ENCODE measurements around the gene IL3RA. TPM values are rescaled to one million over a fixed set of nuclear protein-coding genes. Genes with fewer than 3 reads are reported as not detected.
"Not testable (repeated sequence)": the region's sequence is repeated elsewhere in the genome, so short reads cannot be mapped to it uniquely, and the experiment has no call there.

IL3RA gene
- total and polyA plus RNA-seq, 8 donors, result 2.4 to 10.1 (median 4.5) TPM; not detected in 1

DNA sequence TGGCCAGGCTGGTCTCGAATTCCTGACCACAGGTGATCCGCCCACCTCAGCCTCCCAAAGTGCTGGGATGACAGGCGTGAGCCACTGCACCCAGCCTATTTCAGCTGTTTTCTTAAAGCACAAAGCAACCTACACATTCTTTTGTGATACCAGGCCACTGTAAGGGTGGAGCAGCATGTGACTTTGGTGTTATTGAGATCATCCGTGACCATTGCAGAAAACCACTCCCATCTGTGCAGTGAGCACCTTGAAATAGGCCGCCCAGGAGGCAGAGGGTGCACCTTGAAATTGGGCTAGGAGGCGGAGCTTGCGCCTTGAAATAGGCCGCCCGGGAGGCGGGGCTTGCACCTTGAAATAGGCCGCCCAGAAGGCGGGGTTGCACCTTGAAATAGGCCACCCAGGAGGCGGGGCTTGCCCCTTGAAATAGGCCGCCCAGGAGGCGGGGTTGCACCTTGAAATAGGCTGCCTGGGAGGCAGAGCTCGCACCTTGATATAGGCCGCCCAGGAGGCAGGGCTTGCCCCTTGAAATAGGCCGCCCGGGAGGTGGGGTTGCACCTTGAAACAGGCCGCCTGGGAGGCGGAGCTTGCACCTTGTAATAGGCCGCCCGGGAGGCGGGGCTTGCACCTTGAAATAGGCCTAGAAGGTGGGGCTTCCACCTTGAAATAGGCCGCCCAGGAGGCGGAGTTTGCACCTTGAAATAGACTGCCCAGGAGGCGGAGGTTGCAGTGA, 64.3 kb downstream of the IL3RA start:
- H3K36me3 ChIP-seq, result peaks cover 28 to 91% (median 75%) of the 10 kb centered on the region in 4 donors

DNA sequence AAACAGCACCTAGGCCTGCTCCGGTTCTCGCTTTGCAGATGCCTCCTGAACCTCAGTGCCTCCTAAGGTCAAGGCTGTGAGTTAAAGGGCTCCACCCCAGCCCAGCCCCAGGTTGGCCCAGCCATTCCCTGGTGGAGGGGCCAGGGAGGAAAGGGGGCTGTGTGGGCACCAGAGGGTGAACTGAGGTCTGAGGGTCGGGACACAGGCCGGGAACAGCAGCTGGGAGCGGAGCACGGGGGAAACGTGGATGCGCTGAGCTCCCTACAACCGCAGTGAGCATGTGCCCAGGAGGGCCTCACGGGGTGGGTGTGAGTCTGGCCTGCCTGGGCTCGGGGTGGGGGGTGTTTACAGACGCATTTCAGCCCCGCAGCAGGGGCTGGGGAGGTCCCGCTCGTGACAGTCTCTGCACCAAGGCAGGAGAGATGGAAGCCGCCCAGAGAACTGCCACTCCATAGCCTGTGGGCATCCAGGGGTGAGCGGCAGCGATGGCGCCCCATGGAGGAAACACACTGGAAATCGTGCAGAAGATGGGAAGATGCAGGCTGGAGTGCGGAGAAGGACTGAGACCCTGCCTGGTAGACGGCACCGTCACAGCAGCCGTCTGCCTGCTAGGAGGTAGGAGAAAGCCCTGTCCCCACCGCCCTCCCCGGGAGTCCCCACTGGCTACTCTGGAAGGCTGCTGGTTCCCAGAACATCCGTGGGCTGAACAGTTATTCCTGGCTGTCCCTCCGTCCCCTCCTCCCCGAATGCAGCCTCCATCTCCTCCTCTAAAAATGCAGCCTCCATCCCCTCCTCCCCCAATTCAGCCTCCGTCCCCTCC, 65.2 kb downstream of the IL3RA start:
- Histone ChIP-seq H3K27me3 (no peaks in the 10 kb centered on the region), H3K4me1 (no peaks in the 10 kb centered on the region), H3K4me3 (no peak overlapping the region), H3K36me3 (peaks cover 37 to 93% (median 78%) of the 10 kb centered on the region in 4 donors), H3K27ac (no peak overlapping the region), H3K9me3 (no peaks in the 10 kb centered on the region)
- intact Hi-C loops (cut with DNase I; ENCODE audit: low total_unique reads), result no loop called here
- no peak for DNase-seq
- TF ChIP-seq POLR2A (IDR thresholded peaks at IDR 0.05) (no peak), EP300 (IDR thresholded peaks at IDR 0.05) (no peak), POLR2AphosphoS5 (IDR thresholded peaks at IDR 0.05) (no peak)
- TF ChIP-seq, protein P1, sequence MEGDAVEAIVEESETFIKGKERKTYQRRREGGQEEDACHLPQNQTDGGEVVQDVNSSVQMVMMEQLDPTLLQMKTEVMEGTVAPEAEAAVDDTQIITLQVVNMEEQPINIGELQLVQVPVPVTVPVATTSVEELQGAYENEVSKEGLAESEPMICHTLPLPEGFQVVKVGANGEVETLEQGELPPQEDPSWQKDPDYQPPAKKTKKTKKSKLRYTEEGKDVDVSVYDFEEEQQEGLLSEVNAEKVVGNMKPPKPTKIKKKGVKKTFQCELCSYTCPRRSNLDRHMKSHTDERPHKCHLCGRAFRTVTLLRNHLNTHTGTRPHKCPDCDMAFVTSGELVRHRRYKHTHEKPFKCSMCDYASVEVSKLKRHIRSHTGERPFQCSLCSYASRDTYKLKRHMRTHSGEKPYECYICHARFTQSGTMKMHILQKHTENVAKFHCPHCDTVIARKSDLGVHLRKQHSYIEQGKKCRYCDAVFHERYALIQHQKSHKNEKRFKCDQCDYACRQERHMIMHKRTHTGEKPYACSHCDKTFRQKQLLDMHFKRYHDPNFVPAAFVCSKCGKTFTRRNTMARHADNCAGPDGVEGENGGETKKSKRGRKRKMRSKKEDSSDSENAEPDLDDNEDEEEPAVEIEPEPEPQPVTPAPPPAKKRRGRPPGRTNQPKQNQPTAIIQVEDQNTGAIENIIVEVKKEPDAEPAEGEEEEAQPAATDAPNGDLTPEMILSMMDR (IDR thresholded peaks at IDR 0.05), result no peak
- 92 to 94% (median 93%) methylated on average over 30 of the region's 30 CpGs for WGBS, 5 donors

More for the DNA sequence above, 64.3 kb downstream of the IL3RA start:
- TF ChIP-seq EP300 (IDR thresholded peaks at IDR 0.05) (no peak), POLR2AphosphoS5 (IDR thresholded peaks at IDR 0.05) (no peak), POLR2A (IDR thresholded peaks at IDR 0.05) (no peak)
- TF ChIP-seq, protein P1 (IDR thresholded peaks at IDR 0.05), result no peak
- intact Hi-C loops (cut with DNase I; ENCODE audit: low total_unique reads), result no loop called here
- 69 to 88% (median 81%) methylated on average over 21 to 27 of the region's 27 CpGs for WGBS, 5 donors
- H3K4me1 ChIP-seq, result no peaks in the 10 kb centered on the region
- no peak overlapping the region for H3K27ac ChIP-seq
- H3K4me3 ChIP-seq, result no peak overlapping the region
- H3K27me3 ChIP-seq, result no peaks in the 10 kb centered on the region
- DNase-seq, result peak in 1 of 2 donors; percentile 53
- H3K9me3 ChIP-seq, result no peaks in the 10 kb centered on the region

DNA sequence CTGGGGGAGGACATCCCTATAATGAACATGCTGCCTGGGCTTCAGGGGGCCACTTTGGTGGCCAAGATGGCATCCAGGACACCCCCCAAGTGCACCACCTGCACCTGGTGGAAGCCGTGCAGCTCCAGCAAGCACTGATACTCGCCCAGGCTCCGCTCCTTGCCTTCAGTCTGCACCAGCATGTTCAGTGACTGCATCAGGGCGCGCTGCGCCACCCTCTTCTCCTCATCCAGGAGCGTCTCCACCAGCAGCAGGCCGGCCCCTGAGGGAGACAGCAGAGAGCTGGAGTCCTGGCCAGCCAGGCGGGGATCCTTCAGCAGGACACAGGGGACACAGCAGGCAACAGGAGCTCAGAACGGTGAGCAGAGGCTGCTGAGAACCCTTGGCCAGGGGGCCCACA, 66.6 kb downstream of the IL3RA start:
- H3K4me1 ChIP-seq, result no peaks in the 10 kb centered on the region
- 98 to 100% (median 100%) methylated on average over 2 to 10 of the region's 10 CpGs for WGBS, 5 donors
- DNase-seq, result no peak
- no peaks in the 10 kb centered on the region for H3K27me3 ChIP-seq
- no peaks in the 10 kb centered on the region for H3K9me3 ChIP-seq
- intact Hi-C loops (cut with DNase I; ENCODE audit: low total_unique reads), result no loop called here
- peaks cover 42 to 94% (median 81%) of the 10 kb centered on the region in 4 donors for H3K36me3 ChIP-seq
- H3K27ac ChIP-seq, result no peak overlapping the region
- no peak for TF ChIP-seq EP300 (IDR thresholded peaks at IDR 0.05)
- no peak overlapping the region for H3K4me3 ChIP-seq

DNA sequence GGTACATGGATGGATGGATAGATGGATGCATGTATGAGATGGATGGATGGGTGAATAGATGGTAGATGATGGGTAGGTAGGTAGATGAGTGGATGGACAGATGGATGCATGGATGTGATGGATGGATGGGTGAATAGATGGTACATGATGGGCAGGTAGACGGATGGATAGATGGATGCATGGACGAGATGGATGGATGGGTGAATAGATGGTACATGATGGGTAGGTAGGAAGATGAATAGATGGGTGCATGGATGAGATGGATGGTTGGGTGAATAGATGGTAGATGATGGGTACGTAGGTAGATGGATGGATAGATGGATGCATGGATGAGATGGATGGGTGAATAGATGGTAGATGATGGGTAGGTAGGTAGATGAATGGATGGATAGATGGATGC, 67.3 kb downstream of the IL3RA start:
- H3K27me3 ChIP-seq; H3K4me3 ChIP-seq; DNase-seq; H3K4me1 ChIP-seq; H3K9me3 ChIP-seq; intact Hi-C loops (cut with DNase I; ENCODE audit: low total_unique reads); H3K27ac ChIP-seq: not testable (repeated sequence)
- 89 to 99% (median 98%) methylated on average over 3 of the region's 3 CpGs for WGBS, 5 donors
- H3K36me3 ChIP-seq, result peaks cover 42 to 88% (median 79%) of the 10 kb centered on the region in 4 donors

DNA sequence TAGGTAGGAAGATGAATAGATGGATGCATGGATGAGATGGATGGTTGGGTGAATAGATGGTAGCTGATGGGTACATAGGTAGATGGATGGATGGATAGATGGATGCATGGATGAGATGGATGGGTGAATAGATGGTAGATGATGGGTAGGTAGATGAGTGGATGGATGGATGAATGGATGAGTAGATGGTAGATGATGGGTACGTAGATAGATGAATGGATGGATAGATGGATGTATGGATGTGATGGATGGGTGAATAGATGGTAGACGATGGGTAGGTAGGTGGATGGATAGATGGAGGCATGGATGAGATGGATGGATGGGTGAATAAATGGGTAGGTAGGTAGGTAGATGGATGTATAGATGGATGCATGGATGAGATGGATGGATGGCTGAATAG, 69.2 kb downstream of the IL3RA start:
- 71 to 100% (median 97%) methylated on average over 2 of the region's 2 CpGs for WGBS, 5 donors
- H3K4me1 ChIP-seq; H3K9me3 ChIP-seq; H3K4me3 ChIP-seq; intact Hi-C loops (cut with DNase I; ENCODE audit: low total_unique reads); DNase-seq; H3K27ac ChIP-seq; H3K27me3 ChIP-seq: not testable (repeated sequence)
- H3K36me3 ChIP-seq, result peaks cover 42 to 79% (median 75%) of the 10 kb centered on the region in 4 donors
